ENCODE results near the gene ARHGAP26. TPM values are rescaled to one million over a fixed set of nuclear protein-coding genes. Genes with fewer than 3 reads are reported as not detected.
A peak's percentile ranks its signal among the peaks of the same experiment; 100 is the strongest.
"Not testable (repeated sequence)": the region's sequence is repeated elsewhere in the genome, so short reads cannot be mapped to it uniquely, and the experiment has no call there.

Gene ARHGAP26
- total RNA-seq, 1 donor from 2014 or later = 18.7 TPM

GRCh38 chr5:143199161-143199560 lies 429.0 kb downstream of the ARHGAP26 start:
- Mint-ChIP-seq H3K27me3 (no peaks in the 10 kb centered on the region), H3K36me3 (peaks cover 9% of the 10 kb centered on the region), H3K4me3 (no peak overlapping the region), H3K9me3 (no peaks in the 10 kb centered on the region), H3K4me1 (ENCODE audit: unreplicated experiment) (peaks cover 12% of the 10 kb centered on the region), H3K27ac (no peak overlapping the region)
- no peak for DNase-seq (ENCODE audit: extremely low spot score, unreplicated experiment)
- TF ChIP-seq, protein P1, sequence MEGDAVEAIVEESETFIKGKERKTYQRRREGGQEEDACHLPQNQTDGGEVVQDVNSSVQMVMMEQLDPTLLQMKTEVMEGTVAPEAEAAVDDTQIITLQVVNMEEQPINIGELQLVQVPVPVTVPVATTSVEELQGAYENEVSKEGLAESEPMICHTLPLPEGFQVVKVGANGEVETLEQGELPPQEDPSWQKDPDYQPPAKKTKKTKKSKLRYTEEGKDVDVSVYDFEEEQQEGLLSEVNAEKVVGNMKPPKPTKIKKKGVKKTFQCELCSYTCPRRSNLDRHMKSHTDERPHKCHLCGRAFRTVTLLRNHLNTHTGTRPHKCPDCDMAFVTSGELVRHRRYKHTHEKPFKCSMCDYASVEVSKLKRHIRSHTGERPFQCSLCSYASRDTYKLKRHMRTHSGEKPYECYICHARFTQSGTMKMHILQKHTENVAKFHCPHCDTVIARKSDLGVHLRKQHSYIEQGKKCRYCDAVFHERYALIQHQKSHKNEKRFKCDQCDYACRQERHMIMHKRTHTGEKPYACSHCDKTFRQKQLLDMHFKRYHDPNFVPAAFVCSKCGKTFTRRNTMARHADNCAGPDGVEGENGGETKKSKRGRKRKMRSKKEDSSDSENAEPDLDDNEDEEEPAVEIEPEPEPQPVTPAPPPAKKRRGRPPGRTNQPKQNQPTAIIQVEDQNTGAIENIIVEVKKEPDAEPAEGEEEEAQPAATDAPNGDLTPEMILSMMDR (conservative IDR thresholded peaks at IDR 0.05) = no peak

DNA sequence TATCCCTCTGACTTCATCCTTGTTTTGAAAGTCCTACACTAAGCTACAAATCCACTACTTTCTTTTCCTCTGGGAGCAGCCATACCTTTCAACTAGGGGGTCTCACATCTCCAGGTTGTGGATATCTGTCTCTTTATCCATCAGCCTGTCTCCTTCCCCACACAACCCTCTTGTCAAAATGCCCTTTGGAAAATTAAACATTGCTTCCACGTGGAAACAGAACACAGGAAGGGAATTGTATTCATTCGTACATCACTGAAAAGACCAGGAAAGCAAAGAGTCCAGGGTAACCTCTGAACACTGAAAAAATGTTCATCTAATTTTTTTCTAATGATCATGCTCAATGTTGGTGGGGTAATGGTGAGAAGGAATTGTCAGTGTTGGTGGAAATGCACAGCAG lies 429.7 kb downstream of the ARHGAP26 start:
- Mint-ChIP-seq H3K27me3 (no peaks in the 10 kb centered on the region), H3K36me3 (peaks cover 9% of the 10 kb centered on the region), H3K4me1 (ENCODE audit: unreplicated experiment) (peaks cover 12% of the 10 kb centered on the region), H3K4me3 (no peak overlapping the region), H3K9me3 (no peaks in the 10 kb centered on the region), H3K27ac (no peak overlapping the region)
- TF ChIP-seq, protein P1 (conservative IDR thresholded peaks at IDR 0.05) = no peak
- DNase-seq (ENCODE audit: extremely low spot score, unreplicated experiment) = no peak

DNA sequence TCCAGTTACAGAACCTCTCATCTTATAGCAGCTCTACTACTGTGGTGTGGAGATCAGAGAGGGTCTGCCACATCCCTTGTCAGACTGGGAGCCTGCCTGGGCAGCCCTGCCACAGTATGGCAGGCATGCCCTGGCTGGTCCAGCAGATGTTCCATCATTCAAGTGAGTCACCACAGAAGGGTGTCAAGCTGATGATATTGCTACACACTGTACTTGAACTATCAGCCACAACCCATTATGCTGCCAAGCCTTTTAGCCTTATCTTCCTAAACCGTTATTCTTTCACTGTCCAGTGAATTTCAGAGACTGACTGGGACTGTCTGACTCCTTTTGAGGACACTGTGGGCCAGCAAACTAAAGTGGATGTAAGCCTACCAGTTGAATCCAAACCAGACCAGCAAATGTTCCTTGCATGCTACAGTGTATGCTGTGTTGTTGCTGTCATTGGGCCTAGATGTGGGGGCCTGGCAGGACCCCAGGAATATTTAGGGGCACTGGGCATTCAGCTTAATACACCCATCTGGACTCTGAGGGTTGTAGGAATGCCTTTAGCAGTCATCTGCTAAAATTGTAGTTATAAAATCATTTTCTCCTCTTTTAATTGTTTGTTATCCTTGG lies 430.7 kb downstream of the ARHGAP26 start:
- Mint-ChIP-seq H3K27me3 (no peaks in the 10 kb centered on the region), H3K4me1 (ENCODE audit: unreplicated experiment) (peaks cover 8% of the 10 kb centered on the region), H3K36me3 (peaks cover 9% of the 10 kb centered on the region), H3K4me3 (no peak overlapping the region), H3K9me3 (no peaks in the 10 kb centered on the region), H3K27ac (no peak overlapping the region)
- no peak for DNase-seq (ENCODE audit: extremely low spot score, unreplicated experiment)
- TF ChIP-seq, protein P1 (conservative IDR thresholded peaks at IDR 0.05) = no peak

- no peak for DNase-seq (ENCODE audit: extremely low spot score, unreplicated experiment)
- Mint-ChIP-seq H3K27ac (no peak overlapping the region), H3K4me1 (ENCODE audit: unreplicated experiment) (peaks cover 15% of the 10 kb centered on the region), H3K27me3 (no peaks in the 10 kb centered on the region), H3K36me3 (peaks cover 9% of the 10 kb centered on the region), H3K9me3 (no peaks in the 10 kb centered on the region), H3K4me3 (no peak overlapping the region)
- TF ChIP-seq, protein P1 (conservative IDR thresholded peaks at IDR 0.05) = no peak
Observed at GRCh38 chr5:143201589-143201988, 431.4 kb downstream of the ARHGAP26 start.

DNA sequence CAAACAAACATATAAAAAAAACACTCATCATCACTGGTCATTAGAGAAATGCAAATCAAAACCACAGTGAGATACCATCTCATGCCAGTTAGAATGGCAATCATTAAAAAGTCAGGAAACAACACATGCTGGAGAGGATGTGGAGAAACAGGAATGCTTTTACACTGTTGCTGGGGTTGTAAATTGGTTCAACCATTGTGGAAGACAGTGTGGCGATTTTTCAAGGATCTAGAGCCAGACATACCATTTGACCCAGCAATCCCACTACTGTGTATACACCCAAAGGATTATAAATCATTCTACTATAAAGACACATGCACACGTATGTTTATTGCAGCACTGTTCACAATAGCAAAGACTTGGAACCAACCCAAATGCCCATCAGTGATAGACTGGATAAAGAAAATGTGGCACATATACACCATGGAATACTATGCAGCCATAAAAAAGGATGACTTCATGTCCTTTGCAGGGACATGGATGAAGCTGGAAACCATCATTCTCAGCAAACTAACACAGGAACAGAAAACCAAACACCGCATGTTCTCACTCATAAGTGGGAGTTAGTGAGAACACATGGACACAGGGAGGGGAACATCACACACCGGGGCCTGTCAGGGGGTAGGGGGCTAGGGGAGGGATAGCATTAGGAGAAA lies 433.3 kb downstream of the ARHGAP26 start:
- H3K36me3 Mint-ChIP-seq; H3K27ac Mint-ChIP-seq; DNase-seq (ENCODE audit: extremely low spot score, unreplicated experiment); H3K27me3 Mint-ChIP-seq; H3K4me3 Mint-ChIP-seq; H3K9me3 Mint-ChIP-seq: not testable (repeated sequence)
- peaks cover 29% of the 10 kb centered on the region for H3K4me1 Mint-ChIP-seq (ENCODE audit: unreplicated experiment)

- Mint-ChIP-seq H3K36me3 (peaks cover 5% of the 10 kb centered on the region), H3K4me1 (ENCODE audit: unreplicated experiment) (peaks cover 29% of the 10 kb centered on the region), H3K27ac (peak overlapping the region; percentile 97), H3K27me3 (no peaks in the 10 kb centered on the region), H3K9me3 (no peaks in the 10 kb centered on the region), H3K4me3 (no peak overlapping the region)
- DNase-seq (ENCODE audit: extremely low spot score, unreplicated experiment) = no peak
- TF ChIP-seq, protein P1 (conservative IDR thresholded peaks at IDR 0.05) = no peak
Observed at GRCh38 chr5:143204474-143205246, 434.5 kb downstream of the ARHGAP26 start.

All from type B pancreatic cell (in vitro differentiated cells).